GM18951 (cell line): ENCODE measurements around the gene ATP8A2.

Experiments
- POLR2A ChIP-seq: IDR thresholded peaks from 4 replicates; pipeline ENCODE4 v1.6.1; 2011; ENCODE audit warnings: mild to moderate bottlenecking; ENCODE audit not compliant: insufficient read length, insufficient read depth; ENCODE audit errors: extremely low read depth
- in situ Hi-C: fragments of 300-500 bp; cut with MboI; formaldehyde crosslinking; loops from one replicate; pipeline ENCODE4 v1.12.0; 2022; ENCODE audit warnings: low sequenced_read_pairs, mixed read lengths, inconsistent platforms; ENCODE audit not compliant: unreplicated experiment

ATP8A2 gene

GRCh38 chr13:25910991-25911419 lies 539.2 kb downstream of the ATP8A2 start:
- in situ Hi-C loops, result no loop called here
- TF ChIP-seq POLR2A, result no peak

DNA sequence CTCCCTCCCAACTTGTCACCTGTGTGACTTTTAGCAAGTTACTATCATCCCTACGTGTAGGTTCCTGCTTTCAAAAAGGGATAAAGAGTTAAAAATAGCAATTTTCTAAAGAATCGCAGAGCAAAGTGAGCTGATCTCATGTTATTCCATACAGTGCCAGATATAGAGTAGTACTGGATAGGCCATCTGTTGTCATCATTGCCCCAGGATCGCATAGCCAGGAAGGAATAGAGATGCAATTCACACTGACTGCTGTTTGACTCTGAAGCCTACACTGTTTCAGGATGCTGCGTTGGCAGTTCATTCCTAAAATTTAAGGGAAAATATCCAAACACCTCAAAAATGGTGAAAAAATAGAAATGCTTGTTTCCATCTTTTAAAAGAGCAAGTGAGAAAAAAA lies 541.2 kb downstream of the ATP8A2 start:
- no peak for TF ChIP-seq POLR2A
- in situ Hi-C loops, result no loop called here

GRCh38 chr13:25915840-25916518 lies 544.2 kb downstream of the ATP8A2 start:
- TF ChIP-seq POLR2A, result no peak
- in situ Hi-C loops, result no loop called here

DNA sequence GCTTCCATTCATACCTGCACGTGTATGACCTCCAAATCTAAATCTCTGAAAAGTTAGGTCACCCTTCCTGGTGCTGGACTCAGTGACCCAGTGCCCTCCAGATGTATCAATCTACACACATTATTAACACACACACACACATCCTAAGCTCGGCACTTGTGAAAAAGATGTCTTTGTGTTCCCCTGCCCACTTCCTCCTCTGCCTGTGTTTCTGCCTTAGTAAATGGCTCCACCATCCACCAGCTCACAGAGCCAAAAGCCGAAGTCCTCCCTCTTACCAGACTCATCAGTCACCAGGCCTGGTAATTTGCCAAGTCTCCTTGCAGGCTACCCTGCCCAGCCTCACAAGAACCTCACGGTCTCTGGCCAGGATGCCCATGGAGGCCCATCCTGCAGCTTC lies 548.5 kb downstream of the ATP8A2 start:
- in situ Hi-C loops, result no loop called here
- no peak for TF ChIP-seq POLR2A

GRCh38 chr13:25920931-25921330 lies 549.2 kb downstream of the ATP8A2 start:
- in situ Hi-C loops, result no loop called here
- no peak for TF ChIP-seq POLR2A

DNA sequence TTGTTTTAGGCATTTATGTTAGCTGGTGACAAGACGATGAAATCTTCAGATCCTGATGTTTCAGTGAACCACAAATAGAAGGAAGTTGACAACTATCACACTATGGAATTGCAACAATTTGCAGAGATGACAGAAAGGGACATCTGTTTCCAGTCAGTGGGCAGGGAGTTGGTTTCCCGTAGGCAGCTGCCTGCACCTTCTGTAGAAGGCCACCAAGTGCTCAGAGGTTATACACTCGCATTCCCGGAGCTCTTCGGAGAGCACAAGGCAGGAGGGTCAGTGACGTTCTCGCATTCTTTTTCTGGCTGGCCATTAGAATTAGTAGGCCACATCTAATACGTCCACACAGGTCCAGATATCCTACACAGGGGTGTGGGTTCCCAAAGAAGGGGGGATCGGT lies 550.6 kb downstream of the ATP8A2 start:
- TF ChIP-seq POLR2A, result no peak
- in situ Hi-C loops, result no loop called here

DNA sequence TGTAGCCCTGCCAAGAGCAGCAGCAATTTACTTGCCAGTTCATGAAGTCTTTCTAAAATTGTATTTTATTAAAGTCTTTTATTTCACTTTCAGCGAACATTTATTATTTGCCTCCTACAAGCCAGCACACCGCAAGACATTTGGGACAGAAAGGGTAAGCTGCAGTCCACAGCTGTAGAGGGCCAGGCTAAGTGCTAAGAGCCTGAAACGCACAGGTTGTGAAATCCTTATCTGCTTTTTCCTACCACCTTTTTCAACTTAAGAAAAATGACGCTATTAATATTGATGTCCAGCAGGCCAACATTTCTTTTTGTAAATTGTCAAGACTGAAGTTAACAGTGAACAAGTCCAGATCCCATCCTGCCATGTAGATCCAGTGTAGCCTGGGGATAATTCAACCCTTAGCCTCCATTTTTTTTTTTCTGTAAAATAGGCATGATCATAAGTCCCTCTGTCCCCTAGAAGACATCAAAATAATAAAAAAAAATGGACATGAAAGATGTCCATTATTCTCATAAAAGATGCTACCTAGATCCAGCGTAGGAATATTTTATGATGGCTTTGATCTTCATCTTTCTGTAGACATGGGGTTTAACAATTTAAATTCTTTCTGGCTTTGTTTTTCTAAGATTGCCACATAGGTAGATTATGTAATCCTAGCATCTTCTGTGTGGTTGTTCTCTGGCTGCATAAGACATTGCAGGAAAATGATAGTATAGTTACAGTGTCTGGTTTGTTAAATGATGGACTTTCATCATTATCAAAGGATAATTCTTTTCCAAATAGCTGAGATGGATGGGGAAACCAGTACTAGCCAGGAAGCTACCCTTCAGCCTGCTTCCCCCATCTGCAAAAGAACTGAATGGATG lies 551.7 kb downstream of the ATP8A2 start:
- in situ Hi-C loops, result no loop called here

DNA sequence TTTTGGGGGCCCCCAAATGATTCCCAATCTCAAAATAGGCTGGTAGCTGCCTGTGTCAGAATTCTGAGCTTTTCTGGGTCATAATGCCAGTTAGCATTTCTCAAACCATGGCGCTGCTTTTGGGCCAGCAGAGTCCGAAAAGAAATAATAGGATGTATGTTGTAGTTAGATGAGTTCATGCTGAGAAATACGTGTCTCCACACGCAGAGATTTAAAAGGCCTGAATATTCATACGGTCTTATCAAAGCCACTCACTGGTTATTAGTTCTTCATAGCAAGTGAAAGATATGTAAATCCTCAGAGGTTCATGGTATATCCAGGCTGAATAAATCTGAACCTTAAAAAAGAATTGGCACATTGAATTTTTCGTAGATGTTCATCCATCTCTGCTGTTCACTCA lies 555.6 kb downstream of the ATP8A2 start:
- in situ Hi-C loops, result no loop called here
- TF ChIP-seq POLR2A, result no peak

More for the DNA sequence above, 551.7 kb downstream of the ATP8A2 start:
- TF ChIP-seq POLR2A, result no peak

- TF ChIP-seq POLR2A, result no peak
- in situ Hi-C loops, result no loop called here
These were observed 556.2 kb downstream of the ATP8A2 start for GRCh38 chr13:25927932-25928331.

DNA sequence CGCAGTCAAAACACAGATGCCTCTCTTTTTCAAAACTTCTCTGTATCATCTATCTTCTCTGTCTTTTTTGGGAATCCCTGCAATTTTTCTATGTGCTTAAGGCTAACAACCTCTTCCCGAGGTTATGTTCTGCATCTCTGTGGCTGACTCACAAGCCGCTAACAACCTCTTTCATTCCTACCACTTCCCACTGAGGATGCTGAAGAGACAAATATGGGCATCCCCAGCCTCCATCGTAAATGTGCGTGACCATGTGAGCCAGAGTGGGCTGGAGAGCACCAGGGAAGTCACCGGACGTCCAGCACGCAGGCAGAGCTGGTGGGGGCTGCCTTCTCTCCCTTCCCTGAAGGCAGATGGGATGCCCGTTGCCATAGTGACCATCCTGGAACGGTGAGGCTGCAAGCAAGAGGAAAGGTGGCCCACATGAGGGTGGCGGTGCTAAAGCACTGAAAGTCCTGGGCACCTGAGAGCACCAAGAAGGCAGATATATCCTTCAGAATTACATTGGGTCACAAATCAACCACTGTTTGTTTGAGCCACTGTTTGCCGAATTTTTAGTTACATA lies 557.2 kb downstream of the ATP8A2 start:
- no peak for TF ChIP-seq POLR2A
- in situ Hi-C loops, result no loop called here

- TF ChIP-seq POLR2A, result no peak
- in situ Hi-C loops, result no loop called here
These were observed 558.0 kb downstream of the ATP8A2 start for GRCh38 chr13:25929816-25930215.

DNA sequence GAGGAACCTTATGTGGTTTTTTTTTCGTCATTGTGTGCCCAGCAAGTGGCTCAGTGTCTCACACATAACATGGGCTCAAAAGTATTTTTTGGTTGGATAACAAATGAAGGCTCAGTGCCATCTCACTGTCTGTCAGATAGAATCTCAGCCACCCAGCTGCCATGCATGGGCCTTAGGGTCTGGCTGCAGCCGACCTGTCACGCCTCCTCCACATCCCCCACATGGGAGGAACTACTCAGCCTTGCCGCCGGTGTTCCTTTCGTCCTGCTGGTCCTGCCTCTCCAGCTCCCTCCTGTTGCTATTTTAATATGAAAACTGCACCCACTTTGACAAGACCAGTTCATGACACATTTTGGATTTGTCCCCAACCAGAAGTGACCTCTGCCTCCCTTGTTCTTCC lies 558.9 kb downstream of the ATP8A2 start:
- no peak for TF ChIP-seq POLR2A
- in situ Hi-C loops, result no loop called here

DNA sequence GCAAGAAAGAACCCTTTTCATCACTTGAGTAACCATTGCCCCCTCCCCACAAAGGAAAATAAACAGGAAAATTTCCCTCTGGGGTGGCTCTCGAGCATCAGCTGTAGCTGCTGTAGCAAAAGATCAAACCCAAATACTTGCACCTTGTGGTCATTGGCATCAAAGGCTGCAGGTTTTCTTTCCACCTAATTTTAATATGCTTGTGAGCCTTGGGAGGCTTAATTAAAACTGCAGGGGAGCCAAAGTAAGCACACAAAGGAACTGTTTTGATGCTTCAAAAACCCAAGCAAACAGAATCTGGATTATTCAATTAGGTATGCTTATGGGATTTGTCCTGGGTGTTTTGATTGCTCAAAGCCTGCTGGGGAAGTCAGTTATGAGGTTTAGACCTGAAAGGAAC lies 560.6 kb downstream of the ATP8A2 start:
- TF ChIP-seq POLR2A, result no peak
- in situ Hi-C loops, result no loop called here

- TF ChIP-seq POLR2A, result no peak
- in situ Hi-C loops, result no loop called here
These were observed 561.7 kb downstream of the ATP8A2 start for GRCh38 chr13:25933520-25933919.
